Caco-2 (cell line): Measurements from ENCODE around the gene RIC8A. TPM values are rescaled to one million over a fixed set of nuclear protein-coding genes. Genes with fewer than 3 reads are reported as not detected.

ENCODE experiments used
- BruUV-seq: library from RNA; stranded (reverse); fragments of 400-500 nt; replicated peaks from 2 replicates; lab custom pipeline; 2021; lab: Mats Ljungman, UMichigan
- CTCF ChIA-PET: fragments of 300-600 bp; sonication (Branson Sonifier 250); formaldehyde crosslinking; loops from one replicate; lab custom pipeline; 2022; ENCODE audit warnings: antibody characterized with exemption; lab: Charles Lee
- POLR2A ChIA-PET: fragments of 300-600 bp; sonication (Branson Sonifier 250); formaldehyde crosslinking; loops from one replicate; lab custom pipeline; 2022; ENCODE audit warnings: antibody characterized with exemption; lab: Charles Lee
- DNase-seq, 2 experiments: peaks; one replicate each; pipeline versions ENCODE4 v3.0.0 to v3.0.0-alpha.2; 2020 to 2022
- H3K27me3 ChIP-seq: replicated peaks from 2 replicates; pipeline ENCODE4 v1.6.0; 2011; ENCODE audit warnings: low read length; ENCODE audit not compliant: control insufficient read depth, insufficient read depth
- H3K36me3 ChIP-seq: 2 replicates; pipeline ENCODE4 v1.5.1; 2011; ENCODE audit warnings: low read length; ENCODE audit not compliant: control insufficient read depth, insufficient read depth
- H3K4me1 ChIP-seq: fragments of 250-450 bp; sonication (Bioruptor Pico); 2 replicates; pipeline ENCODE4 v1.5.1; 2020; ENCODE audit warnings: mild to moderate bottlenecking
- H3K4me3 ChIP-seq: 2 replicates; pipeline ENCODE4 v1.5.1; 2011; ENCODE audit warnings: low read depth, mild to moderate bottlenecking, control low read depth, low read length
- H3K9me3 ChIP-seq: fragments of 250-450 bp; sonication (Bioruptor Pico); 2 replicates; pipeline ENCODE4 v1.5.1; 2020; ENCODE audit warnings: mild to moderate bottlenecking, moderate library complexity
- H3K27ac Mint-ChIP-seq: one replicate; pipeline ENCODE4 v1.8.0; 2022; ENCODE audit warnings: mixed read lengths; ENCODE audit not compliant: unreplicated experiment
- H3K27me3 Mint-ChIP-seq: one replicate; pipeline ENCODE4 v1.8.0; 2022; ENCODE audit warnings: mixed read lengths; ENCODE audit not compliant: insufficient read depth, unreplicated experiment
- H3K36me3 Mint-ChIP-seq: one replicate; pipeline ENCODE4 v1.8.0; 2022; ENCODE audit warnings: mild to moderate bottlenecking, mixed read lengths; ENCODE audit not compliant: insufficient read depth, unreplicated experiment
- H3K4me1 Mint-ChIP-seq: one replicate; pipeline ENCODE4 v1.8.0; 2022; ENCODE audit warnings: low read depth, mixed read lengths; ENCODE audit not compliant: unreplicated experiment
- H3K4me3 Mint-ChIP-seq: one replicate; pipeline ENCODE4 v1.8.0; 2022; ENCODE audit warnings: mild to moderate bottlenecking, moderate library complexity, mixed read lengths; ENCODE audit not compliant: unreplicated experiment
- H3K9me3 Mint-ChIP-seq: one replicate; pipeline ENCODE4 v1.8.0; 2022; ENCODE audit warnings: mixed read lengths; ENCODE audit not compliant: unreplicated experiment
- CTCF ChIP-seq, 2 experiments: fragments of 200-600 bp in 1 of 2; IDR thresholded peaks; 1 replicate in 1 of 2; 2 replicates in 1 of 2; pipeline versions ENCODE4 v1.5.1 to v1.8.0; 2011 to 2022; ENCODE audit warnings: antibody characterized with exemption in 1 of 2, control low read depth in 1 of 2, inconsistent platforms in 1 of 2, low read depth in 1 of 2, low read length in 1 of 2, mild to moderate bottlenecking in 1 of 2, moderate library complexity in 1 of 2; ENCODE audit not compliant: insufficient read depth in 1 of 2, severe bottlenecking in 1 of 2, unreplicated experiment in 1 of 2
- intact Hi-C: fragments of 100-400 bp; cut with micrococcal nuclease; formaldehyde crosslinking; loops from one replicate; pipeline ENCODE4 v1.10.0; 2022; ENCODE audit not compliant: unreplicated experiment
- total RNA-seq: library from RNA; stranded (reverse); gene quantifications from 2 replicates; pipeline ENCODE4 v1.2.3, GENCODE V29; 2022

Gene RIC8A
- total RNA-seq, 1 experiment from 2014 or later = 97.1 TPM

GRCh38 chr11:252666-253065 lies 45.2 kb downstream of the RIC8A start:
- Histone ChIP-seq H3K36me3 (peaks cover 5% of the 10 kb centered on the region), H3K27me3 (no peaks in the 10 kb centered on the region), H3K4me1 (no peaks in the 10 kb centered on the region), H3K4me3 (no peak overlapping the region), H3K9me3 (no peaks in the 10 kb centered on the region)
- no peak for DNase-seq
- H3K36me3 Mint-ChIP-seq = peaks cover 60% of the 10 kb centered on the region
- no peaks in the 10 kb centered on the region for H3K4me1 Mint-ChIP-seq
- BruUV-seq = TSS peak; percentile 65
- no peak for TF ChIP-seq CTCF (IDR thresholded peaks at IDR 0.05; ENCODE audit: insufficient read depth in 1 of 2, low read depth in 1 of 2, low read length in 1 of 2, severe bottlenecking in 1 of 2, unreplicated experiment in 1 of 2)
- H3K9me3 Mint-ChIP-seq = peaks cover 9% of the 10 kb centered on the region
- intact Hi-C loops = no loop called here
- ChIA-PET POLR2A (interaction anchor here (0.8 kb wide), 1 partner anchor 11 kb away, joined by 3 read pairs; no protein-coding TSS in a partner anchor), CTCF (no interaction called here)
- H3K27ac Mint-ChIP-seq = no peak overlapping the region
- no peak overlapping the region for H3K4me3 Mint-ChIP-seq
- H3K27me3 Mint-ChIP-seq = no peaks in the 10 kb centered on the region

- Histone ChIP-seq H3K27me3 (no peaks in the 10 kb centered on the region), H3K4me1 (no peaks in the 10 kb centered on the region), H3K36me3 (peaks cover 5% of the 10 kb centered on the region), H3K9me3 (no peaks in the 10 kb centered on the region), H3K4me3 (no peak overlapping the region)
- no TSS peak for BruUV-seq
- POLR2A ChIA-PET = no interaction called here
- CTCF ChIA-PET = no interaction called here
- no peaks in the 10 kb centered on the region for H3K4me1 Mint-ChIP-seq
- H3K9me3 Mint-ChIP-seq = peaks cover 9% of the 10 kb centered on the region
- DNase-seq = no peak
- no peak overlapping the region for H3K4me3 Mint-ChIP-seq
- TF ChIP-seq CTCF (IDR thresholded peaks at IDR 0.05; ENCODE audit: insufficient read depth in 1 of 2, low read depth in 1 of 2, low read length in 1 of 2, severe bottlenecking in 1 of 2, unreplicated experiment in 1 of 2) = no peak
- no peaks in the 10 kb centered on the region for H3K27me3 Mint-ChIP-seq
- peaks cover 59% of the 10 kb centered on the region for H3K36me3 Mint-ChIP-seq
- H3K27ac Mint-ChIP-seq = no peak overlapping the region
- intact Hi-C loops = no loop called here
Measured at GRCh38 chr11:253160-253885, 45.8 kb downstream of the RIC8A start.

GRCh38 chr11:253886-254270 lies 46.4 kb downstream of the RIC8A start:
- no peak for DNase-seq
- no TSS peak for BruUV-seq
- Mint-ChIP-seq H3K4me3 (no peak overlapping the region), H3K36me3 (peaks cover 59% of the 10 kb centered on the region), H3K27ac (no peak overlapping the region), H3K27me3 (no peaks in the 10 kb centered on the region), H3K9me3 (peaks cover 9% of the 10 kb centered on the region), H3K4me1 (no peaks in the 10 kb centered on the region)
- Histone ChIP-seq H3K4me3 (no peak overlapping the region), H3K36me3 (peaks cover 5% of the 10 kb centered on the region), H3K4me1 (no peaks in the 10 kb centered on the region), H3K9me3 (no peaks in the 10 kb centered on the region), H3K27me3 (no peaks in the 10 kb centered on the region)
- TF ChIP-seq CTCF (IDR thresholded peaks at IDR 0.05; ENCODE audit: insufficient read depth in 1 of 2, low read depth in 1 of 2, low read length in 1 of 2, severe bottlenecking in 1 of 2, unreplicated experiment in 1 of 2) = no peak
- intact Hi-C loops = no loop called here
- POLR2A ChIA-PET = no interaction called here
- CTCF ChIA-PET = no interaction called here
